Measurements from ENCODE around the gene ABCB4. TPM values are rescaled to one million over a fixed set of nuclear protein-coding genes. Genes with fewer than 3 reads are reported as not detected.
A peak's percentile ranks its signal among the peaks of the same experiment; 100 is the strongest.

ABCB4 gene
- total RNA-seq, 1 donor: under 0.01 TPM

DNA sequence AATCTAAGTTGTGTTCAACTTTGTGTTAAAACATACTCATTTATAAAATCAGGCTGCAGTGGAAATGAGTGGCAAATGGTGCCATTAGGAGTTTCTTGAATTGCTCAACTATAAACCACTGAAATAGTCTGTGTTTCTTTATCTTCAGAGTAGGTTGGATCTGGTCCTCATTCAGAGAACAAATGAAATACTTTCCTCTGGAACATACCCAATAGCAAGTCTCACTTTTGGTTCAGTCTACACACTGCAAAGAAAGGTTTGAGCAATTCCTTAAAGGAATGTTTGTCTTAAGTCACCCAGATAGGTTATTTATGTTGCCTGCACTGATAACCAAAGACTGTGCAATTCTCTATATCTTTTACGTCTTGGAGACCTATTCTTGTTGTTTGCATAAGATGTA is 62.5 kb downstream of the ABCB4 start:
- TF ChIP-seq, protein P1, sequence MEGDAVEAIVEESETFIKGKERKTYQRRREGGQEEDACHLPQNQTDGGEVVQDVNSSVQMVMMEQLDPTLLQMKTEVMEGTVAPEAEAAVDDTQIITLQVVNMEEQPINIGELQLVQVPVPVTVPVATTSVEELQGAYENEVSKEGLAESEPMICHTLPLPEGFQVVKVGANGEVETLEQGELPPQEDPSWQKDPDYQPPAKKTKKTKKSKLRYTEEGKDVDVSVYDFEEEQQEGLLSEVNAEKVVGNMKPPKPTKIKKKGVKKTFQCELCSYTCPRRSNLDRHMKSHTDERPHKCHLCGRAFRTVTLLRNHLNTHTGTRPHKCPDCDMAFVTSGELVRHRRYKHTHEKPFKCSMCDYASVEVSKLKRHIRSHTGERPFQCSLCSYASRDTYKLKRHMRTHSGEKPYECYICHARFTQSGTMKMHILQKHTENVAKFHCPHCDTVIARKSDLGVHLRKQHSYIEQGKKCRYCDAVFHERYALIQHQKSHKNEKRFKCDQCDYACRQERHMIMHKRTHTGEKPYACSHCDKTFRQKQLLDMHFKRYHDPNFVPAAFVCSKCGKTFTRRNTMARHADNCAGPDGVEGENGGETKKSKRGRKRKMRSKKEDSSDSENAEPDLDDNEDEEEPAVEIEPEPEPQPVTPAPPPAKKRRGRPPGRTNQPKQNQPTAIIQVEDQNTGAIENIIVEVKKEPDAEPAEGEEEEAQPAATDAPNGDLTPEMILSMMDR (IDR thresholded peaks at IDR 0.05; ENCODE audit: insufficient read depth, low read depth, low read length): no peak

DNA sequence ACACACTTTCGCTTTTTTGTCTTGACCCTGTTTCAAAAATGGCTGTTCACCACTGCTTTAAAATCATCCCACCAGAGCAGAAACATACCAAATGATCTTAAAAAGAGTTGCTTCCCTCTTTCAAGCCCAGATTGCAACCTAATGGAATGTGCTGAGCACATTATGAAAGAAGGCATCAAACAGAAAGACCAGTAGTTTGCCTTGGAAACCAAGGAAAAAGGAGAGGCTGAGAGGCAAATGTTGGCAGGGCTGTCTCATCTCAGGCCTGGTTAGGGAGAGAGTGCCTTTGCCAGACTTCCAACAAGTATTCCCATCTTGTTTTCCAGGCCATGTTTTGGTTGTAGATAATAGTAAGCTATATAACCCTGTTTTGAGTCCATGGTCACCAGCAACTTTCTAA is 64.3 kb downstream of the ABCB4 start:
- H3K4me3 ChIP-seq (ENCODE audit: low read depth, low read length): no peak overlapping the region
- DNase-seq (ENCODE audit: low read depth): no peak
- TF ChIP-seq, protein P1 (IDR thresholded peaks at IDR 0.05; ENCODE audit: insufficient read depth, low read depth, low read length): no peak

More for the DNA sequence above, 62.5 kb downstream of the ABCB4 start:
- H3K4me3 ChIP-seq (ENCODE audit: low read depth, low read length): no peak overlapping the region
- peak; percentile 35 for DNase-seq (ENCODE audit: low read depth)

DNA sequence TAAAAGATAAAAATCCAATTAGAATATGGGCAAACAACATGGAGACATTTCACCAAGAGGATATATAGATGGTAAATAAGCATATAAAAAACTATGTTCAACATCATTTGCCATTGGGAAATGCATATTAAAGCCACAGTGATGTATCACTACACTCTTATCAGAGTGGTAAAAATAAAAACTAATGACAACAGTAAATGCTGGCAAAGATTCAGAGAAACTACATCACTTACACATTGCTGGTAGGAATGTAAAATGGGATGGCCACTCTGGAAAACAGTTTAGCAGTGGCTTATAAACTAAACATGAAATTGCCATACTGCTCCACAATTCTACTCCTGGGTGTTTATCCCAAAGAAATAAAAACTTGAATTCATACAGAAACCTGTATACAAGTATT is 70.8 kb downstream of the ABCB4 start:
- no peak for DNase-seq (ENCODE audit: low read depth)
- TF ChIP-seq, protein P1 (IDR thresholded peaks at IDR 0.05; ENCODE audit: insufficient read depth, low read depth, low read length): no peak

DNA sequence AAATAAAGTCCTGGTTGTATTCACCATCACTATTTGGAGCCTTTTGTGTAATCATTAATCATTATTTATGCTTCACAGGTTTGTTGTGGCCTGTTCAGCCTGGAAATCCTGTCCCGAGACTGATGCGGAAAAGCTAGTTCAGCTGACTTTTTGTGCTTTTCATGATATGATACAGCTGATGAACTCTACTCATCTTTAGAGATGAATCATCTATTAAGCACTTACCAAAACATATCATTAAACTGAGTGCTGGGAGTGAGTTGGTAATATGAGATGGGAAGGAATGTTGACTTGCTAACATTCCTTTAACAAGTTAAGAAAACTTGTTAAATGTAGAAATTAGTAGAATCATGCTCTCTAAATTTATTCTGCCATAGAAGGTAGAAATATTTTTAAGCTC is 77.0 kb downstream of the ABCB4 start:
- TF ChIP-seq, protein P1 (IDR thresholded peaks at IDR 0.05; ENCODE audit: insufficient read depth, low read depth, low read length): no peak
- DNase-seq (ENCODE audit: low read depth): peak; percentile 75
- H3K4me3 ChIP-seq (ENCODE audit: low read depth, low read length): no peak overlapping the region

More for the DNA sequence above, 70.8 kb downstream of the ABCB4 start:
- H3K4me3 ChIP-seq (ENCODE audit: low read depth, low read length): no peak overlapping the region

DNA sequence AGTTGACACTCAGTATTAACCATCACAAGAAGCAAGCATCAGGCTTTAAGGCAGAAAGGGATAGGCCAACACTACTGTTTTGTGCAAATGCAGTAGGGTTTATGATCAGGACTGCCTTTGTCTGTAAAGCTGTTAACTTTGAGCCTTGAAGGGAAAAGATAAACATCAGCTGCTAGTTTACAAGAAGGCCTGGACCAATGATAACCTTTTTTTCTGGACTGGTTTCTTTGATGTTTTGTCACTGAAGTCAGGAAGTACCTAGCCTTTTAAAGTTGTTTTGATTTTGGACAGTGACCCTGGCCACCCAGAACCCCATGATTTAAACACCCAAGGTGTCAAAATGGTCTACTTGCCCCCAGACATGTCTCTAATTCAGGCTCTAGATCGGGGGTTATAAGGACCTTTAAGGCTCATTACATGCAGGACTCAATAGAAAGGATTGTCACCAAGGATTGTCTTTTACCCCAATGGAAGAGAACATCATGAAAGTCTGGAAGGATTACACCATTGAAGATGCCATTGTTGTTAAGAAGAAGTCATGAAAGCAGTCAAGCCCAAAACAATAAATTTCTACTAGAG is 79.9 kb downstream of the ABCB4 start:
- no peak overlapping the region for H3K4me3 ChIP-seq (ENCODE audit: low read depth, low read length)
- TF ChIP-seq, protein P1 (IDR thresholded peaks at IDR 0.05; ENCODE audit: insufficient read depth, low read depth, low read length): no peak
- DNase-seq (ENCODE audit: low read depth): no peak

DNA sequence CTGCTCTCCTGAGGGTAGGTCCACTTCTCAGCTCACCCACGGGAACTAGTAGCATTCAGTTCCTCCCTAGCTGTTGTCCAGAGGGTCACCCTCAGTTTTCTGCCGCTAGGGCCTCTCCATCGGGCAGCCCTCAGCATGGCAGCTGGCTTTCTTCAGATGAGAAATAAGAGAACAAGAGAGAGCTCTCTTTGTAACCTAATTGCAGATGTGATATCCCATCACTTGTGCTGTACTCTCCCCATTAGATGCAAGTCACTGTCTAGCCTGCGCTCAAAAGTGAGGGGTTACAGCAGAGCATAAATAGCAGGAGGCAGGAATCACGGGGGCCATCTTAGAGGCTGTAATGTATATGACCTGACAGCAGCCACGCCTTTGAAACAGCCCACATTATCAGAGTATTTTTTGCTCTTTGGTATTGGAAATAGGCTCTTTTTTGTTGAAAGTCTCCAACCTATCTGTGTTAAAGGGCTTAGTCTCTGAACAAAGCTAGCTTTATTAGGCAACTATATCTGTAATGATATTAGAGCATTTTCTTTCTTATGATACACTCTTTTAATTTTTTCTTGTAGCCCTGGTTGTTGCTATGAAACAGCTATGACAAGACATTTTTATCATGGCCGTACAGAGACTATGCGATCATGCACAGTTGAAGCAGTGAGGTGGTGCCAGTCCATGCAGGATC is 84.3 kb downstream of the ABCB4 start:
- DNase-seq (ENCODE audit: low read depth): no peak
- TF ChIP-seq, protein P1 (IDR thresholded peaks at IDR 0.05; ENCODE audit: insufficient read depth, low read depth, low read length): no peak
- H3K4me3 ChIP-seq (ENCODE audit: low read depth, low read length): no peak overlapping the region

Data from fibroblast of villous mesenchyme (primary cell).